A673 (cell line): Measurements from ENCODE around the gene MRPL43.

Source experiments
- EZH2 ChIP-seq: fragments of 200-600 bp; sonication (generic); IDR thresholded peaks from 2 replicates; pipeline ENCODE4 v1.6.1; 2017; ENCODE audit warnings: borderline replicate concordance, low read depth, mild to moderate bottlenecking, mixed read lengths, antibody characterized with exemption, low read length; ENCODE audit not compliant: poor library complexity, severe bottlenecking
- TF ChIP-seq, protein P1 (sequence below): fragments of 300-800, 200-600 bp; sonication (generic); conservative IDR thresholded peaks from 2 replicates; pipeline ENCODE4 v1.5.1; 2017; ENCODE audit warnings: low read depth, mild to moderate bottlenecking, antibody characterized with exemption, low read length, moderate library complexity, mixed read lengths

DNA sequence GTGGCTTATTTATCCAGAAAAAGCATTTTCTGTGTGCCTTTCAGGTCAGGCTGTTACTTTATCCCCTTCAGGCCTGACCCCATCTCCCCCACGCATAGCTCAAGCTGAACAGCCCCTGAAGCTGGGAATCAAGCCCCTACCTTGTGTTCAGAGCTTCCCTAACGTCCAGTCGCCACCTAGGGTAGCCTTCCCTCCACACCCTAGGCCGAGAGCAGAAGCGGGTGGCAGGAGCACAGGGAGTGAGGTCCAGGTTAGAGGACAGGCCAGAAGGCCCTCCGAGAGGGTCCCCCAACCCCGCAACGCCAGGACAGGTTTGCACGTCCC is 18.5 kb downstream of the MRPL43 start:
- TF ChIP-seq, protein P1, sequence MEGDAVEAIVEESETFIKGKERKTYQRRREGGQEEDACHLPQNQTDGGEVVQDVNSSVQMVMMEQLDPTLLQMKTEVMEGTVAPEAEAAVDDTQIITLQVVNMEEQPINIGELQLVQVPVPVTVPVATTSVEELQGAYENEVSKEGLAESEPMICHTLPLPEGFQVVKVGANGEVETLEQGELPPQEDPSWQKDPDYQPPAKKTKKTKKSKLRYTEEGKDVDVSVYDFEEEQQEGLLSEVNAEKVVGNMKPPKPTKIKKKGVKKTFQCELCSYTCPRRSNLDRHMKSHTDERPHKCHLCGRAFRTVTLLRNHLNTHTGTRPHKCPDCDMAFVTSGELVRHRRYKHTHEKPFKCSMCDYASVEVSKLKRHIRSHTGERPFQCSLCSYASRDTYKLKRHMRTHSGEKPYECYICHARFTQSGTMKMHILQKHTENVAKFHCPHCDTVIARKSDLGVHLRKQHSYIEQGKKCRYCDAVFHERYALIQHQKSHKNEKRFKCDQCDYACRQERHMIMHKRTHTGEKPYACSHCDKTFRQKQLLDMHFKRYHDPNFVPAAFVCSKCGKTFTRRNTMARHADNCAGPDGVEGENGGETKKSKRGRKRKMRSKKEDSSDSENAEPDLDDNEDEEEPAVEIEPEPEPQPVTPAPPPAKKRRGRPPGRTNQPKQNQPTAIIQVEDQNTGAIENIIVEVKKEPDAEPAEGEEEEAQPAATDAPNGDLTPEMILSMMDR: no peak
- no peak for TF ChIP-seq EZH2
